GM12878 (cell line): ENCODE measurements around the gene TXLNA. TPM values are rescaled to one million over a fixed set of nuclear protein-coding genes. Genes with fewer than 3 reads are reported as not detected.

Experiments used
- ATF7 ChIP-seq: fragments of 450-650 bp; IDR thresholded peaks from 2 replicates; pipeline ENCODE4 v1.6.1; 2016; ENCODE audit warnings: low read depth, mild to moderate bottlenecking
- BACH1 ChIP-seq: fragments of 450-650 bp; IDR thresholded peaks from 2 replicates; pipeline ENCODE4 v1.6.1; 2017; ENCODE audit warnings: mild to moderate bottlenecking, borderline replicate concordance
- BCLAF1 ChIP-seq: fragments of 450-650 bp; IDR thresholded peaks from 2 replicates; pipeline ENCODE4 v1.6.1; 2017; ENCODE audit warnings: antibody characterized with exemption, mild to moderate bottlenecking, moderate library complexity
- CEBPB ChIP-seq, 2 experiments: fragments of 150-350 bp in 1 of 2; IDR thresholded peaks; 2 replicates each; pipeline ENCODE4 v1.6.1; 2012 to 2014; ENCODE audit warnings: low read depth in 2 of 2, low read length in 2 of 2, borderline replicate concordance in 1 of 2, inconsistent platforms in 1 of 2
- CREB1 ChIP-seq: IDR thresholded peaks from 2 replicates; pipeline ENCODE4 v1.6.1; 2012; ENCODE audit warnings: low read depth, mild to moderate bottlenecking, inconsistent platforms
- CREM ChIP-seq: IDR thresholded peaks from 2 replicates; pipeline ENCODE4 v1.6.1; 2014; ENCODE audit warnings: antibody characterized with exemption, low read depth
- CUX1 ChIP-seq: IDR thresholded peaks from 2 replicates; pipeline ENCODE4 v1.6.1; 2012; ENCODE audit warnings: improper control_type of control experiment, low read depth, low read length; ENCODE audit not compliant: insufficient replicate concordance
- FOXK2 ChIP-seq: fragments of 450-650 bp; IDR thresholded peaks from 2 replicates; pipeline ENCODE4 v1.6.1; 2017; ENCODE audit warnings: mild to moderate bottlenecking, moderate library complexity
- HDAC2 ChIP-seq: fragments of 200-600 bp; sonication (generic); IDR thresholded peaks from 2 replicates; pipeline ENCODE4 v1.6.1; 2017
- KLF5 ChIP-seq: fragments of 450-650 bp; IDR thresholded peaks from 2 replicates; pipeline ENCODE4 v1.6.1; 2014; ENCODE audit warnings: mild to moderate bottlenecking; ENCODE audit not compliant: partially characterized antibody
- LARP7 ChIP-seq: fragments of 450-650 bp; IDR thresholded peaks from 2 replicates; pipeline ENCODE4 v1.6.1; 2017; ENCODE audit warnings: mild to moderate bottlenecking
- NFIC ChIP-seq: IDR thresholded peaks from 2 replicates; pipeline ENCODE4 v1.6.1; 2012; ENCODE audit warnings: low read depth, mild to moderate bottlenecking, inconsistent platforms, low read length, moderate library complexity
- NFXL1 ChIP-seq: fragments of 450-650 bp; IDR thresholded peaks from 2 replicates; pipeline ENCODE4 v1.6.1; 2017; ENCODE audit warnings: antibody characterized with exemption, mild to moderate bottlenecking, borderline replicate concordance
- NR2F1 ChIP-seq: fragments of 450-650 bp; conservative IDR thresholded peaks from 2 replicates; pipeline ENCODE4 v1.6.1; 2017; ENCODE audit warnings: mild to moderate bottlenecking
- RBBP5 ChIP-seq: fragments of 200-600 bp; sonication (generic); conservative IDR thresholded peaks from 2 replicates; pipeline ENCODE4 v1.6.1; 2016
- SMC3 ChIP-seq: IDR thresholded peaks from 2 replicates; pipeline ENCODE4 v1.6.1; 2011; ENCODE audit warnings: low read length, improper control_type of control experiment, borderline replicate concordance
- TCF3 ChIP-seq: IDR thresholded peaks from 2 replicates; pipeline ENCODE4 v1.6.1; 2012; ENCODE audit warnings: low read depth, mild to moderate bottlenecking, low read length, borderline replicate concordance; ENCODE audit not compliant: insufficient read depth
- USF2 ChIP-seq: IDR thresholded peaks from 2 replicates; pipeline ENCODE4 v1.6.1; 2011; ENCODE audit warnings: low read depth, low read length, improper control_type of control experiment, borderline replicate concordance
- YBX1 ChIP-seq: fragments of 450-650 bp; IDR thresholded peaks from 2 replicates; pipeline ENCODE4 v1.6.1; 2016; ENCODE audit warnings: antibody characterized with exemption
- ZNF24 ChIP-seq: fragments of 450-650 bp; IDR thresholded peaks from 2 replicates; pipeline ENCODE4 v1.6.1; 2017; ENCODE audit warnings: antibody characterized with exemption, mild to moderate bottlenecking
- ZNF622 ChIP-seq: fragments of 450-650 bp; IDR thresholded peaks from 2 replicates; pipeline ENCODE4 v1.6.1; 2017; ENCODE audit warnings: mild to moderate bottlenecking, inconsistent platforms
- polyA plus RNA-seq, 11 experiments: library from polyadenylated mRNA; depleted of rRNA in 4 of 11; unstranded in 6 of 11; stranded (reverse) in 5 of 11; fragments of >200 nt; fragmentation: Nextera tagmentation in 4 of 11; fragmentation: Illumina TruSeq in 1 of 11; extraction: Ambion mirVana in 4 of 11; extraction: Trizol in 1 of 11; gene quantifications; 1 replicate in 1 of 11; 2 replicates in 10 of 11; pipeline versions ENCODE4 v1.2.1 to v1.2.3, GENCODE V29; 2011 to 2016; ENCODE audit warnings: inconsistent platforms in 2 of 11, missing spikeins in 2 of 11, low read depth in 1 of 11
- total RNA-seq, 4 experiments: library from RNA; depleted of rRNA in 3 of 4; stranded (reverse); fragments of >200 nt in 3 of 4; fragmentation: Illumina TruSeq in 1 of 4; extraction: Trizol in 1 of 4; gene quantifications; 2 replicates each; pipeline versions ENCODE4 v1.2.1 to v1.2.3, GENCODE V29; 2013 to 2021

TXLNA gene
- total and polyA plus RNA-seq, 10 of the 15 experiments (the other 5 are each of a cell fraction or from before 2014, with no cell fraction given) = 7.2 to 93.7 (median 47.9) TPM

GRCh38 chr1:32205401-32206370 is 26.2 kb downstream of the TXLNA start, which contains the start of gene IQCC (continued):
- TF ChIP-seq KLF5 (peak; percentile 31), USF2 (no peak), SMC3 (peak; percentile 16; the same call in 1 of the 2 replicates), CUX1 (no peak), NFIC (no peak), LARP7 (no peak; the same call in 1 of the 2 replicates), CEBPB (IDR thresholded peaks at IDR 0.05; ENCODE audit: borderline replicate concordance in 1 of 2, low read depth in 2 of 2, low read length in 2 of 2) (no peak), NR2F1 (no peak), RBBP5 (no peak), TCF3 (no peak), CREB1 (peak; percentile 94), ZNF622 (no peak), BACH1 (0 out of 2 replicates have a peak, but pooled peaks have one; percentile 61), BCLAF1 (no peak), CREM (peak; percentile 98), FOXK2 (no peak), NFXL1 (no peak), ATF7 (peak; percentile 69), HDAC2 (no peak), YBX1 (no peak), ZNF24 (no peak)
